Inflammatory macrophage (primary cell): ENCODE results near the gene GMDS.

Source experiments
- DNase-seq, 2 donors: peaks; one replicate each; pipeline ENCODE4 v3.0.0-alpha.2; 2020 to 2022

GMDS gene

DNA sequence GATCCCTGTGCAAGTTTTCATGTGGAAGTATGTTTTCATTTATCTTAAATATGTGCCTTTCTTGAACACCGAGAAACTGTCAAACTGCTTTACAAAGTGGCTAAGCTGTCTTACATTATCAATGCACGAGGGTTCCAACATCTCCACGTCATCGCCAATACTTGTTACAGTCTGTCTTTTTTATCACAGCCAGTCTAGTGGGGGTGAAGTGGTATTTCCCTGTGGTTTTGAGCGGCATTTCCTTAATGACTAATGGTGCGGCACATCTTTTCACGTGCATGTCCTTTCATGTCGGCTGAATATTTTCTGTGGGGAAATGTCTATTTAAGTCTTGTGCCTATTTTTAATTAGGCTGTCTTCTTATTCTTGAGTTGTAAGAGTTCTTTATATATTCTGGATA lies 355.3 kb downstream of the GMDS start:
- no peak for DNase-seq

DNA sequence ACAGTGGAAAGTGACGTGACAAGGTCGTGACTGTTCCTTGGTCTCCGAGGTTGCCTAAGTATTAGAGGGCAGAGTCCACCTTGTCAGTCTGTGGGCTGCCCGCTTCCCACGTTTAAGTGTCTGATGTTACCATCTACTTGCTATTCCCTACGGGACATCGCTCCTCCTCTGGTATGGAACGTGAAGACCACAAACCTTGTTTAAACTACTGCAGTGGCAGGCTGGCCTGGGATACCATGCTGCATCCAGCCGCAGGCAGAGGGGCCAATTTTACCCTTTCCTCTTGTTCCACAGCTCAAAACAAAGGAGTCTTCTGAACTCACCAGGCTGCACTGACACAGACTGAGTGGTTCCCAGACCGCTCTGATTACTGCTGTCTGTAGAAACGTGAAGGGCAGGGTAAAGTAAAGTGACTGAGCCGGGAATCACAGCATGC lies 359.8 kb downstream of the GMDS start:
- DNase-seq: no peak

DNA sequence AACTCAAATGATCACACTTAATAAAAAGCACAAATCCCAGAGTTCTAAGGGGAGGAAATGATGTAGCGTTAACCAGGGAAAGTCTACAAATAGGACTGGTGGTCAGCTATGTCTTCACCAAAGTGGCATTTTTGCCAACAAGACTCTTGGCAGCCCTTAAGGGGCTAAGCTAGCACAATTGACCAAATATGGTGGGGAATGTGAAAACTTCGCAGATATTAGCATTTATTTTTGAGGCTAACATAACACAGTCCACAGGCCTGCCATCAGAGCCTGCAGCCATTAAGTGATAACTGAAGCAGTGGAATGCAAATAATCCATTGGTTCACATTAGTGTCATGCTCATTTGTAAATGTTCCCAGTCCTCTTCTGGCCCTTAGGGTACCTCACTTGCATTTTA lies 361.1 kb downstream of the GMDS start:
- no peak for DNase-seq

DNA sequence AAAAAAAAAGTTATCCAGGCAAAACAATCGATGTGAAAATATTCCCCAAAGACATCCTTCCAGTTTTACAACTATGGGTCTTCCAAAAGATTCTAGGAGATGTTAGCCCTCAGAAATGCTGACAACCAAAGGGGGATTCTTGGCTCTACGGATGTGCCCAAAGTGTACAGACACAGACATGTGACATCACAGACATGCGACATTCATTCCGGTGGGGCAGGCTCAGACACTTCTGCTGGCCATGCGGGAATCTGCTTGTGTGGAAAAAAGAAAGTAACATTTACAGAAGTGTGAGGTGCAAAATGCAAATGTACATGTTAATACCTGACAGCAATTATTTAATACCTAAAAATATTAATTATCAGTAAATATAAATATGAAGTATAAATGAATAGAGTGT lies 367.1 kb downstream of the GMDS start:
- no peak for DNase-seq

DNA sequence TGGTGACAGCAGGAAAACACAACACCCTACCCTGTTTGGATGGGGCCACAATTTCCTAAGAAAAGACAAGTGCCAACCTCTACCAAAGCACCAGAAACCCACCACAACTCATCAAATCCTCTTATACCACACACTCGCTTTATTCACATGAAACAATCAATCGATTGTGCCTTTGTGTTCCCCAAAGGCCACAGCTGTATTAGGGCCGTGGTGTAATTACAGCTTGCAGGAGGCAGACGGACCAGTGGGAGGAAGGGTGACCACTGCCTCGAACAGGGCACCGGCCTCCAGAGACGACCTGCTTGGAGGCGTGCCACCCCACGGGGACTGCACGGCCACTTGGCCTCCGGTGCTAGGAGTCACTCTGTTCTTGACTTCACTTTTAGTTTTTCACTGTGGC lies 371.6 kb downstream of the GMDS start:
- DNase-seq: no peak

DNA sequence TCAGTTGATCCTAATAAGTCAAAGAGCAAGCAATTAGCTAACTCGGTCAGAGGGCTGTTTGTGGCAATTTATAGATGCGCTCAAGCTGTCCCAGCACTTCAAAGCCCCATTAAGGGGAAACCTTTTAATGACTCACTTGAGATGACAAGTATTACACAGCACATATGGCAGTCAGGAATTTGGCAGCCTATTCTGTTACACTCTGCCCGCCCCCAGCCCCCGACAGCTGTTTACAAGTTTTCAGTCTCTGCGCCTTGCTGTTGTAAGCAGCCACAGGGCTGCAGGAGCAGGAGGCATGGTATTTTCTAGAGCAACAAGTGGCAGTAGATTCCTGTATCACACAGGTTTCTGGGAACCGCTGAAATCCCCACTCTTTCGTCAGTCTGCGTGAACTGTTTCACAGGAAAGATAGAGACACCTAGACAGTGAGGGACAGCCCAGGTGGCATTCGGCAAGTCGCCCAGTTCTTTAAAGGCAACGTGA lies 372.7 kb downstream of the GMDS start:
- no peak for DNase-seq

DNA sequence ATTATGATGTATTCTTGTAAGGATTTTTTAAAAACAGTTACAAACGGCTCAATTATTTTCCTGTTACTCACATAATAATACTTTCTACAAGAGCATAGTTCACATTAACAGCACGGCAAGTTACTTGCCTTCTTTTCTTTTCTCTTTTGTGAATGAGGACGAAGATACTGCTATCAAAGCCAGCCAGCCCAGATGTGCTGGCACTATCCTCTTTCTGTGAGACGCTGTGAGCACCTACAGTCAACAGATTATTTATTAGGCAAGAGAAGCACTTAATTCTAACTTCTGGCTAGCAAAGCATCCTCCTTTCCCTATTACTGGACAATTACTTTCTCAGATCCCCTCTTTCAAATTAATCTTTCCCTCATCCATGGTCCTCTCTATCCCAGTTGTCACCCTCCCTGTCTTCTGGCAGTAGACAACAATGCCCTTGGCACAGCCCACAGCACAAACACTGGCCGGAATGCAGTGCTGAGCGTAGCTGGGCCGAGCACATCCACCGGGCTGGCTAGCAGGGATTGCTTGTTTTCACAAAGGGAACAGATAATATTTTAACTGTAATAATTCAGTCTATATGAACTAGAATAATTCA lies 373.6 kb downstream of the GMDS start:
- no peak for DNase-seq

DNA sequence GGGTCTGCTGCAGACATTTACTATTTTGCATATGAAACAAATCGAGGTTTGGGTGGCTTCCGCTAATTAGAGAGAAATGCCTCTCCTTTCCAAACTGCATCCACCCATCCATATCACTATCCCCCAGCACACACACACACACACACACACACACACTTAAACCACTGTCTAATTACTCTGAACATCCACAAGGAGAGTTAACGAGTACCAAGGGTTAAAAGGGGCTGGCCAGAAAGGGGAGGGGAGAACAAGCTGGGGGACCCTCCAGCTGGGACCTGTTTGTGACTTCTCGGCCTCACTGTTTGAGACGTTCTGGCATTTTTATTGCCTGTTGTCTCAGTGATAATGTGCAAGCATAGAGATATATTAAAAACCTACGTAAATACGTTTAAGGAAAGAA lies 374.5 kb downstream of the GMDS start:
- no peak for DNase-seq

DNA sequence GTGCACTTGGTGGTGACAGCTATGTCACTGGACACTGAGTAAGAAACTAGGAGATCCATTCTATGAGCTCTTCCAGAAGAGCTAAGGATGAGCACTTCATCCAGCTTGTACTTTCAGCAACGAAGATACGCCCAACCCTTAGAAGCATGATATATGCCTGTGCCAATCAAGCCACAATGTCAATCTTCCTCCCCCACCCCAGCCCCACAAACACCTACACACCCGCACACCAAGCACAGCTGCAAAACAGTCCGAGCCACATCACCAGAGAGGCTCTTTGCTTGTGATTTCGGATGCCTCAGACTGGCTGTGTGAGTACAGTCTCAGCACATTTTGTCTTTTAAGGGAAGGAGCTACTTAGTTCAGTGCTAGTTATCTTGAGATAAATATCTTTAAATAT lies 375.2 kb downstream of the GMDS start:
- DNase-seq: no peak

DNA sequence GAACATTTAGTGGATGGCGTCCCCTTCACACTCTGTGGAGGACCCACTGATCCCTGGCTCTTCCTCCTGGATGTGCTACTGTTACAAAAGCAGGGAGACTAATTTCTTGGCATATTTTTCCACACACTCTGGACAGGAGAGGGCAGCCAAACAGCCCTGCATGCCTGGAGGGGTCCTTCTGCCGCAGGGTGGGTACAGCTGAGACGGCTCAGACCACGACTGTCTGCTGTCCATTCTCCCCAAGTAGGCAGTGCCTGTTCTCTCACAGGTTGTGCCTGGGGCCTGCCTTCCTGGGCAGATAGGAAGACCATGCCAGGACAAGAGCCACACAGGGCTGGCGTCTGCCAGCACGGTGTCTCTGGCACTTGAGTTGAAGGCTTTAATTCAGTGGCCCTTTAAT lies 375.6 kb downstream of the GMDS start:
- DNase-seq: no peak

DNA sequence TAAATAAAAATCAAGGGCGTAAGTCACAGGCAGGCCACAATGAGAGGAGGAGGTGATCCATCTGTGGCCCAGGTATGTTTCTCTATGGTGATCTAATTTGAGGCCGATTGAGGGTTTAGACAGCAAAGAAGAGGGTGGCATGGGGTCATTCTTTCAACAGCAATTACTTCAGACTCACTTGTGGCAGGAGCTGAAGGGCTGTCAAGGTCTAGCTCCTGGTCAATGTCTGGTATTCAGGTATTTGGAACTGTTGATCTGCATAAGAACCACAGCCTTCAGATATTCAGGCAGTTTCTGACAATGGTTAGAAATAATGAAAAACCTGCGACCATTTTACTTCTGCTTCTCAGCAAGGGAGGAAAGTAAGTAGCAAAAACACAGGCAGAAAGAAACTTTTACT lies 376.1 kb downstream of the GMDS start:
- DNase-seq: no peak

DNA sequence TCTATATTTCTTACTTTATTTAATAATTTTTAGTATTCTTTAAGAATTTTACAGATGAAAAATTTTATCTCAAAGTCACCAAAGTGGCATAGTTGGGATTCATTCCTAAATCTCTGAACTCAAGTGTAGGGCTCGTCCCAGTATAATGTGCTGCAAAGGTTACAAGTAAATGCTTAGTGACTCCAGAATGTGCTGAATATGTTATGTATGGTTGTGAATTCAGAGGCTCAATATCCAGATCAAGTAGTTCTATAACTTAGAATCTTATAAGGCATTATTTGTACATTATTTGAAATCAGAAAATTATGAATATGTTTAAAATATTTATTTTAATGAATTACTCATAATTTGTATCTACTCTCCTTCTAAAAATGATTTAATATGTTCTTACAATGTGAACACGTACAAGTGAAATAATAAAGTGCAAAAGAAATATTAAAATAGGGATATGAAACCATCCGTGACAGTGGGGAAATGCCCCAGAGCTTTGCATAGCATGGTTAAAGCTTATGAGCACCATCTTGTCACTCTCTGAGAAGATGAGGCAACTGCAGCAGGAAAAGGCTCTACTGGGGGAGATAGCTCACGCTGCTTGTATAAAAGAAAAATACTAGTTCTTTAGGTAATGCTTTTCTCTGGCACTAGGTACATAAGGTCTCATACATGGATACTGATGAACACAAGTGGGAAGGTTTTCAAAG lies 376.7 kb downstream of the GMDS start:
- DNase-seq: peak; percentile 27 to 54

DNA sequence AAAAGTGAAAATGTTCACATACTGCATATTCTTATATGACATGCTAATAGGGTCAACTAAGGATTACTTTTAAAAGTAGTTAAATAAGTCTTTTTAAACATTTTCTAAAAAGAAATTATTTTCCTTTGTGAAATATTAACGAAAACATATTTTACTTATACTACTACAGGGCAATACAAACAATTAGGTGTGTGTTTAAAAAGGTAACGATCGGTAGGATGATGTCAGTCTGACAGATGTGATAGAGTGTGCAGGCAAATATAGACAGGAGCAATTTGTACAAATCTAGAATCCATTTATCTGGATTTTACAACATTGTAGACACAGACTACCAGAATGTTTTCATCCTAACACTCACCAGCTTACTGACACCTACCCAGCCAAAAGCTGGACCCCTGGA lies 378.2 kb downstream of the GMDS start:
- DNase-seq: no peak

DNA sequence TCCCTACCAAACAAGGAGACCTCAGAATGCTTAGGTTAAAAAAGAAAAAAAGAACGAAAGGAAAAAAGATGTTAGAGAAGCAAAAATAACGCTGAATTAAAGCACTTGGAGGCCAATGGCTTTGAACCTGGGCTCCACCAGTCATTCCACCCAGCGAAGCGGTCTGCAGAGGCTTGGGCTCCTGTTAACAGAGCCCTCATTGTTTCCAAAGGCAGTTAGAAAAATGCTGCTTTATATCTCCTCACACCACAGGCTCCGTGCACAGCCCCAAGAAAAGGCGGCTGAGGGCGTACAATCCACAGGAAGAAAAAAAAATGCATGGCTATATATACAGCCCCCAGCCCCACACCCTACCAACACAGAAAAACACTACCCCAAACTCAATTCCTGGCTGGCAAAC lies 379.8 kb downstream of the GMDS start:
- DNase-seq: no peak

DNA sequence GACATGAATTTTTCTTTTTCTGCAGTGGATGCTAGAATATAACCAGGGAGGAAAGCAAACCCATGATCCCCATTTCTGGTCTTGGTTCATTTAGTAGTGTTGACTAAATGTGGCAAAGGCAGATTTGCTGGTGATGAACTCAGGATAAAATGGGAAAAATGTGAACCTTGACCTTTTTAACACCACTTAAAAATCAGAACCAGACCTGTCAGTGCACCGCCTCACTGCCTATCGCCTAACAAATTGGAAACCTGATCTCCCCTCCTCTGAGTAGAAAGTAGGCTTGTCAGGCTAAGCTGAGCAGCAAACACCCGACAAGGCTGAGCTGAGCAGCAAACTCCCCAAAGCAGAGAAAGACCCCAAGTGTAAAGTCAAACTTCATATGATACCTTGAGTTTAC lies 380.9 kb downstream of the GMDS start:
- no peak for DNase-seq

DNA sequence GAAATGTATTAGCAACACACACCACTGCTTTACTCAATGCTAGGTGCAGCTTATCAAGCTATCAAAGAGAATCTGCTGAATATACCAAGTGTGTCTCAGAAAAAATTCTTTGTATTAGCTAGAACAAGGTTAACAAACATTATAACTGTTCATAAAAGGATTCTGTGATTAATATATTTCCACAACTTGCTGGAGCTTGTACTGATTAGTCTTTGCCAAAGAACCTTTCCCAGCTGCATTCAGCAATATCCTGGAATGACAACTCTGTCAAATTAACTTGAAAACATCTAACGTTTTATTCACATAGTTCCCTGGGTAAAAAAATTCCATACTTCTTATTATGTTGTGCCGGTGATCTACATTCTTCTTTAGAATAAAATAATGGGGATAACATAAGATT lies 383.0 kb downstream of the GMDS start:
- no peak for DNase-seq

DNA sequence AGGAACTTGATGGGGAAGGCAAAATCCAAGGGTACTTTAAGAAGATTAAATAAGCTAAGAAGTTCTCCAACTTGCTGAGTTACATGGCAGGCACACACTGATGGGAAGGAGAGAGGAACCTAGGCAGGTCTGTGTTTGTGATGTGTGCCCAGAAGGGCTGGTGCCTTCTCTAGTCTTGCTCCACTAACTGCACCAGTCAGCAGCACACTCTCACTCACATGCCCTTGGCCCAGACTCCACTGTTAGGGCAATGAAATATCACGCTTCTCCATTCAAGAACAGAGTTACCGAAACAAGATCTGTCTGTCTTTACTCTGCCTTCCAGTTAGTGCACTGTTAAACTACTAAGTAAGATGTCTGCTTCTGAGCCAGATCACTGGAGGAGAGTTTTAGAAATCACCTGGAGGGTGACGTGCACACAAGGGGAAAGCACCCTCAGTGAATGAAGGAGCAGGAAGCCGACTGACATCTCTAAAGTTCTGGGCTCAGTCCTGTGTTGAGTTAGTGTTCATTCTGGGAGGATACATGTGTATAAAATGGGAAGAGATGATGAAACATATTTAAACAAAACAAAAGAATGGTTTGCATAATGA lies 384.6 kb downstream of the GMDS start:
- DNase-seq: no peak

DNA sequence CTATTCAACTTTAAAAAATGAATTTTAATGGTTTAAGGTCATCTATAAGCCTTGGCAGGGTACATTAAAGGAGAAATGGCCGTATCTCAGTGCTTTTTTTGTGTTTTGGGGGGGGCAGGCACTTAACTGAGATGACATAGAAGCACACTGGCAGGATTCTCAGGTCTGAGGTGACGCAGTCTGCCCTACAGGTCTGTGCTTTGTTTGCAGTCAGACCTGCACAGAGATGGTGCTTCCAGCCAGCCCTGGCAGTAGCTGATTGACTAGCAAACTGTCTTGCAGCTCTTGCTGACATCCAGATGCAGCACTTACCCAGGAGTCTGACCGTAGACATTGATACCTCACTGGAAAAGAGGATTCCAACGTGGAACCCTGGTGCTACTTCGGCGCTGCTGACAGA lies 386.5 kb downstream of the GMDS start:
- DNase-seq: no peak

DNA sequence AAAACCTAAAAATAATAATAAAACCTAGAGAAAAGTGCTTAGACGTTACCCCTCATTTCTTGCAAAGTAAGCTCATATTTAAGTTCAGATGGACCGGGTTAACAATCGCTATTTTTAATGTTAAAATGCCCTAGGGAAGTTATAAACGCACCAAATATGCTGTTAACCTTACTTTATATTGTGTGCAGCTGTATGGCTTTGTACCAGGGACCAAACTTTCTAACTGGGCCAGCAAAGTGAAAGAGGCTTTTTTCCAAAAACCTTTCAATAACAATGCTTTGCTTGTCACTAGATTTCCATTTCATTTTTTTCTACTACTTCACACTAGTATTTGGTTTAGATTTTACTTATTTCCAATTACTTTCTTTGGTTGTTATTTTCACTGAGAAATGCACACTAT lies 387.2 kb downstream of the GMDS start:
- DNase-seq: no peak

DNA sequence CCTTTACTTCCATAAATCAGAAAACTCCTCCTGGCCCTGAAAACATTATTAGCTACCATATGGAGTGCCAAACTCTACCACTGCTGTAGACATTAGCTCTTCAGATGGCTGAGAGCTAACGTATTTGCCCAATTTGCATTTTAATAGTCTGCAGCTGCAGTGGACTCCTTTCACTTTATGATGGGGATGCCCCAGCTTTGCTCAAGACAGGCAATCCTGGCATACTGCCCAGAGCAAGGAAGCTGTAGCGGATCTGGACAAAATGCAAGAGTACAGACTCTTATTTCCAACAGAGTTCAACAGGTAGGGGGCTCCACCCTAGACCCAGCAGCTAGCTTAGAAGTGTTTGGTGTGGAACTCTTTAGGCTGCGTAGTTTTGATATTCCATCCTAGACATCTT lies 389.0 kb downstream of the GMDS start:
- DNase-seq: peak in 1 of 2 donors; percentile 15

DNA sequence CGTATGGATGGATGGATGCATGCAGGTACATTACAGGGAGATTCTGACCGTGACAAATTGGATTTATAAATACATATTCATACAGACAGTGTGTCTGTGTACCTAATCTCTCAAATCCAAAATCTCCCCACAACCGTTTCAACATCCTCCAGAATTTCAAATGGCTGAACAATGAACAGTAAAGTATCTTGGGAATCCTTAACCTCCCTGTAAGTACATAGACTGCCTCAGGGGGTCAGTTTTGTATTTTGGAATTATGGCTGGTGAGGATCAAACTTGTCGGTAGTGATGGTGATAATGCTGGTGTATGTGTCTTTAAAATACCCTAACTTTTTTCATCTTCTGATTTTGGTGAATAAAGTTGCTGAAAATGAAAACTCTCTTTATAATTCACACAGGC lies 389.5 kb downstream of the GMDS start:
- DNase-seq: no peak

DNA sequence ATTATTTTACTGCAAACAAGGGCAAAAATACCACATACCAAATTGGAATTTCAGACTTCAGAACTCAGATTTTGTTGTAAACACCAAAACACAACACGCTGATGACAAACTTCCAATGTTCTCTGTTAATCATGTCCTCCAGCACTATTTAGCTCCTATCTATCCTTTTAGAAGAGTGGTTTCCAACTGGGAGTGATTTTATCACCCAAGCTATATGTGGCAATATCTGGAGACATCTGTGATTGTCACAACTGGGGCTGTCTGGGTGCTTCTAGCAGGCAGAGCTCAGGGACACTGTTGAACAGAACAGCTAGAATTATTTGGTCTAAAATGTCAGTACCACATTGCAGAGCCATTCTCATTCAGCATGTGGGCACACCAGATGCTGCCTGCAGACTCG lies 391.1 kb downstream of the GMDS start:
- no peak for DNase-seq

DNA sequence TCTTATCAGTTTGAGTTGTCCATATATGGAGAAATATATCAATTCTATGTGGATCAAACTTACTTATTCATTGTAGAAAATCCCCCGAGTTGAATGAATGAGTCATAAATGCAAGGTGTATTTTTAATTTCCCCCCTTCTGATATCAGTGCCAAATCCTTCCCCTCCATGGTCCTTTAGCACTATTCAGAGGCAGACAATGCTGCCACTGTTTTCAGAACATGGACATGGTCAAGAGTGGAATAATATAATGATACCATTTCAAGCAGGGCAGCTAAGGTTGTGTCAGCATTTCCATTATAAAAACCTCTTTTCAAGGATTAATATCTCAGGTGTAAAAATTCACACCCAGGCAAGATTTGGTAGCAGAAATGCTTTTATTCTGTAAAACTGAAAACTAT lies 391.6 kb downstream of the GMDS start:
- no peak for DNase-seq

DNA sequence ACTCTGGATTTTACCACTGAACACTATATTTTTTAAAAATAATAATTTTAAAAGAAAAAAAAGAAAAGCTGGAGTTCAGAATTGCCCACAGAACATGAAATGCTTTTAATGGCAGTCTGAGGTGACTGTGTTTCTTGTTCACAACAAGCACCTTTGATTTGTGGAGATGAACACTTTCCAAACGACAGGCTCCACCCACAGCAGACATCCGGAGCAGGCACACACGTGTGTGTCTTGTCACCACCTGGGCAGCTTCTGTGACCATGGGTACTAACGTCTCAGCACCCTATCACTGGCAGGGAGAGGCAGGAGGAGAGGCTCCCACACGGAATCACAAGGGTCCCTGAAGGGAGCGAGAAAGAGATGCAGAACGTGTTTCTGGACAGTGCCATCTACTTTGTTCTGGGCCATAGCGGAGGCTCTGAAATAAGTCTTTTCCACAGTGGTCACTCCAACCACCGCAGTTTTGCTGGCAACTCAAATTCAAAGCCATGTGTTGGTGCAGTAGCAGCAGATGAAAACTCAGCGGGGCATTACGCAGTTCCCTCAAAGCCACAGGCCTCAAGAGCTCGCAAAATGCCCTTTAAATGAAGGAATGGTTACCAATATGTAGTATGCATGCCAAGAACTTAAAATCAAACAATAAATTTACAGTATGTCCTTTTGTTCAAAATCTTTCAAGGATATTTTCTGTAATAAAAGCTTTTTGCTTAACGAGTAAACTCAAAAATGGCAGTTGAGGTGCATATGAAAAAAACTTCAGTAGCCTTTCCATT lies 393.5 kb downstream of the GMDS start:
- no peak for DNase-seq
